ENCODE results near the gene DPH2.

GRCh38 chr1:43976045-43976444, 6.2 kb downstream of the DPH2 start:
- TF ChIP-seq CTCF (IDR thresholded peaks at IDR 0.05) (no peak), POLR2AphosphoS5 (IDR thresholded peaks at IDR 0.05) (no peak)

Measured in gastroesophageal sphincter (tissue), 3 donors.